HG03432 (cell line): ENCODE measurements around the gene RETREG3.
A peak's percentile ranks its signal among the peaks of the same experiment; 100 is the strongest.

ENCODE experiments used
- ATAC-seq: cut with Tn5 transposase; IDR thresholded peaks from one replicate; pipeline ENCODE4 v1.9.1; 2021; ENCODE audit warnings: mild to moderate bottlenecking, moderate library complexity; ENCODE audit not compliant: unreplicated experiment

Gene RETREG3

GRCh38 chr17:42613699-42614295, 4.6 kb upstream of the RETREG3 start:
- ATAC-seq, result no peak

- ATAC-seq, result no peak
Measured at GRCh38 chr17:42612013-42612412, 2.8 kb upstream of the RETREG3 start.

GRCh38 chr17:42609814-42610801, 934 bp upstream of the RETREG3 start:
- ATAC-seq, result peak; percentile 14

GRCh38 chr17:42608305-42609181, 631 bp downstream of the RETREG3 start:
- ATAC-seq, result peak; percentile 38

GRCh38 chr17:42607769-42608168, 1.4 kb downstream of the RETREG3 start:
- ATAC-seq, result no peak

- ATAC-seq, result no peak
Measured at GRCh38 chr17:42603318-42603717, 5.9 kb downstream of the RETREG3 start.

- no peak for ATAC-seq
Measured at GRCh38 chr17:42598905-42599304, 10.3 kb downstream of the RETREG3 start.

- no peak for ATAC-seq
Measured at GRCh38 chr17:42596386-42596785, 12.8 kb downstream of the RETREG3 start.

- no peak for ATAC-seq
Measured at GRCh38 chr17:42591411-42591810, 17.8 kb downstream of the RETREG3 start.

GRCh38 chr17:42590886-42591285, 18.3 kb downstream of the RETREG3 start:
- ATAC-seq, result no peak

GRCh38 chr17:42586514-42587230, 22.5 kb downstream of the RETREG3 start:
- ATAC-seq, result no peak

- ATAC-seq, result no peak
Measured at GRCh38 chr17:42585353-42585752, 23.8 kb downstream of the RETREG3 start.

- no peak for ATAC-seq
Measured at GRCh38 chr17:42584880-42585279, 24.3 kb downstream of the RETREG3 start.

- ATAC-seq, result no peak
Measured at GRCh38 chr17:42581744-42582270, 27.4 kb downstream of the RETREG3 start.

- no peak for ATAC-seq
Measured at GRCh38 chr17:42579794-42580551, 29.2 kb downstream of the RETREG3 start.

GRCh38 chr17:42578282-42578869, 30.8 kb downstream of the RETREG3 start:
- peak; percentile 53 for ATAC-seq

- peak; percentile 71 for ATAC-seq
Measured at GRCh38 chr17:42577532-42578281, 31.5 kb downstream of the RETREG3 start, which contains the start of gene PSMC3IP. TSS of gene PSMC3IP (minus strand) at chr17:42577729. CDS start at chr17:42577686, 43 bp downstream.

- ATAC-seq, result no peak
Measured at GRCh38 chr17:42577140-42577531, 32.0 kb downstream of the RETREG3 start.
